Mesothelial cell of epicardium (in vitro differentiated cells): ENCODE data around the gene FAXDC2. TPM values are rescaled to one million over a fixed set of nuclear protein-coding genes. Genes with fewer than 3 reads are reported as not detected.

Experiments used
- DNase-seq, 2 experiments: peaks; one replicate each; pipeline ENCODE4 v3.0.0; 2021; ENCODE audit warnings: low spot score in 2 of 2; ENCODE audit not compliant: unreplicated experiment in 2 of 2
- H3K27ac Mint-ChIP-seq: 2 replicates; pipeline ENCODE4 v1.8.0; 2021; ENCODE audit warnings: mixed read lengths
- H3K27me3 Mint-ChIP-seq: 2 replicates; pipeline ENCODE4 v1.8.0; 2021; ENCODE audit warnings: low read depth, mixed read lengths
- H3K36me3 Mint-ChIP-seq: 2 replicates; pipeline ENCODE4 v1.8.0; 2021; ENCODE audit warnings: mixed read lengths
- H3K4me1 Mint-ChIP-seq: 2 replicates; pipeline ENCODE4 v1.8.0; 2021; ENCODE audit warnings: mixed read lengths
- H3K4me3 Mint-ChIP-seq: 2 replicates; pipeline ENCODE4 v1.8.0; 2021; ENCODE audit warnings: mild to moderate bottlenecking, moderate library complexity, mixed read lengths
- H3K9me3 Mint-ChIP-seq: 2 replicates; pipeline ENCODE4 v1.8.0; 2021; ENCODE audit warnings: mixed read lengths
- total RNA-seq: library from RNA; stranded (reverse); gene quantifications from 3 replicates; pipeline ENCODE4 v1.2.1, GENCODE V29; 2021
- TF ChIP-seq, protein P1 (sequence below): fragments of 200-600 bp; sonication (generic); IDR thresholded peaks from one replicate; pipeline ENCODE4 v1.5.0; 2021; ENCODE audit warnings: antibody characterized with exemption; ENCODE audit not compliant: unreplicated experiment

The FAXDC2 gene
- total RNA-seq, 1 donor from 2014 or later: 30.6 TPM

DNA sequence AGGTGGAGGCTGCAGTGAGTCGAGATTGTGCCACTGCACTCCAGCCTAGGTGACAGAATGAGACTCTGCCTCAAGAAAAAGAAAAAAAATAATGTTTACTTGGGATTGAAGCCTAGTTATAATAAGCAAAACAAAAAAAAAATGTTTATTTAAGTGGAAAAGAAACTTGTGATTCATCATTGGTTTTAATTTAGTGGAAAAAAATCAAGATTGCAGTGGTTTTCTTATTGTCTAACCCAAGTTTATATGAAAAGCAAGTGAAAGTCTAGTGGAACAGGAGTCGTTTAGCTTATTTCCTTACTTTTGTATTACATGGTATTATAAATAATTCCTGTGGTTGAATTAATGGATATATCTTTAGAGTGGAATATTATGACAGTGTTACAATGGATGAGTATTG, 16.4 kb upstream of the FAXDC2 start:
- no peak for DNase-seq
- Mint-ChIP-seq H3K27ac (no peak overlapping the region), H3K36me3 (peaks cover 49% of the 10 kb centered on the region)

DNA sequence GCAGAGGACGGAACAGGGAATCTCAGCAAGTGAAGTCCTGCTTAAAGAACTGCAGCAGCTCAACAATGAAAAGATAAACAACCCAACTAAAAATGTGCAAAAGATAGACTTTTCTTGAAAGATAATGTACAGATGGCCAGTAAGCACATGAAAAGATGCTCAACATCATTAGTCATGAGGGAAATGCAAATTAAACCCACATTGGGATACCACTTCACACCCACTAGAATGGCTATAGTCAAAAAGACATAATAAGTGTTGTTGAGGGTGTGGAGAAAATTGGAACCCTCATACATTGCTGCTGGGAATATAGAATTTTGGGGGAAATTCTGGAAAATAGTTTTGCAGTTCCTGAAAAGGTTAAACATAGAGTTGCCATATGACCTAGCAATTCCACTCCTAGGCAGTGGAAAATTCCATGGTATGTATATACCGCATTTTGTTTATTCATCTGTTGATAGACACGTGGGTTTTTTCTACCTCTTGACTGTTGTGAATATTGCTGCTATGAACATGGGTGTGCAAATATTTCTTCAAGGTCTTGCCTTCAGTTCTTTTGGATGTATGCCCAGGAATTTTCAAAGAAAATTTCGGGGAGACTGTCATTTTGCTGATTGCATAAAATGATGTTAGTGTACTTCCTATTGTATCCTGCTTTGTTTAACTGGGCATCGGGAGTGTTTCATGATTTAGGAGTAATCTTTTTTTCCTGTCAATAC, 15.2 kb upstream of the FAXDC2 start:
- Mint-ChIP-seq H3K4me1 (peaks cover 5% of the 10 kb centered on the region), H3K9me3 (no peaks in the 10 kb centered on the region), H3K27ac (no peak overlapping the region), H3K36me3 (peaks cover 39% of the 10 kb centered on the region), H3K27me3 (no peaks in the 10 kb centered on the region), H3K4me3 (no peak overlapping the region)
- no peak for DNase-seq
- TF ChIP-seq, protein P1, sequence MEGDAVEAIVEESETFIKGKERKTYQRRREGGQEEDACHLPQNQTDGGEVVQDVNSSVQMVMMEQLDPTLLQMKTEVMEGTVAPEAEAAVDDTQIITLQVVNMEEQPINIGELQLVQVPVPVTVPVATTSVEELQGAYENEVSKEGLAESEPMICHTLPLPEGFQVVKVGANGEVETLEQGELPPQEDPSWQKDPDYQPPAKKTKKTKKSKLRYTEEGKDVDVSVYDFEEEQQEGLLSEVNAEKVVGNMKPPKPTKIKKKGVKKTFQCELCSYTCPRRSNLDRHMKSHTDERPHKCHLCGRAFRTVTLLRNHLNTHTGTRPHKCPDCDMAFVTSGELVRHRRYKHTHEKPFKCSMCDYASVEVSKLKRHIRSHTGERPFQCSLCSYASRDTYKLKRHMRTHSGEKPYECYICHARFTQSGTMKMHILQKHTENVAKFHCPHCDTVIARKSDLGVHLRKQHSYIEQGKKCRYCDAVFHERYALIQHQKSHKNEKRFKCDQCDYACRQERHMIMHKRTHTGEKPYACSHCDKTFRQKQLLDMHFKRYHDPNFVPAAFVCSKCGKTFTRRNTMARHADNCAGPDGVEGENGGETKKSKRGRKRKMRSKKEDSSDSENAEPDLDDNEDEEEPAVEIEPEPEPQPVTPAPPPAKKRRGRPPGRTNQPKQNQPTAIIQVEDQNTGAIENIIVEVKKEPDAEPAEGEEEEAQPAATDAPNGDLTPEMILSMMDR: no peak

More for the DNA sequence above, 16.4 kb upstream of the FAXDC2 start:
- Mint-ChIP-seq H3K4me1 (no peaks in the 10 kb centered on the region), H3K27me3 (no peaks in the 10 kb centered on the region), H3K9me3 (no peaks in the 10 kb centered on the region), H3K4me3 (no peak overlapping the region)
- TF ChIP-seq, protein P1: no peak

DNA sequence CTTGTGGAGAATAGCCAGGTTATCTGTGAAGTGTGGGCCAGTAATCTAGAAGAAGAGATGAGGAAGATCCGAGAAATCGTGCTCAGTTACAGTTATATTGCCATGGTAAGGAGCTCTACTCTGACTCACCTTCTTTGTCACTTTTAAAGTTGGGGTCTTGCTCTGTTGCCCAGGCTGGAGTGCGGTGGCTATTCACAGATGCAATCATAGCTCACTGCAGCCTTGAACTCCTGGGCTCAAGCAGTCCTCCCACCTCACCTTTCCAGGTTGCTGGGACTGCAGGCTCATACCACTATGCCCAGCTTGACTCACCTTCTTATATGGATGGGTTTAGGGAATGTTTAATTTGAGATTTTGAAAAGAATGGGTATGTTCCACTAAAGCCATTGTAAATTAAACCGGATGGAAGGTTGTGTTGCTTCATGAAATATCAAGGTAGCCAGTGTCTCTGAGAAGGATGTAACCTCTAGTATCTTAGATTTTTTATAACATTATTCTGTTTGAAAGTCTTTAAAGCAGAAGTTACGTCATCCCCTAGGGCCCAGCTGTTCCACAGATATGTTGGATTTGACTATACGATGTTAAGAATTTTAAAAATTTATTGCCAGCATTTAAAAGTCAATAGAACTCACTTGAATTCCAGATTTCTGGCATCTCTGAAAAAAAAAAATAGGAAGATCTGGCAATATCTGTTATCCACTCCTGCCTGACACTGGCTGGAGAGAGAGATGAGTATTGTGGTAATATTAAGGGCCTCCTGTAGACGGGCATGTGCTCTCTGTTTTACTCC, 13.1 kb upstream of the FAXDC2 start:
- no peak overlapping the region for H3K4me3 Mint-ChIP-seq
- H3K27ac Mint-ChIP-seq: no peak overlapping the region
- TF ChIP-seq, protein P1: no peak
- peaks cover 19% of the 10 kb centered on the region for H3K4me1 Mint-ChIP-seq
- no peaks in the 10 kb centered on the region for H3K9me3 Mint-ChIP-seq
- H3K27me3 Mint-ChIP-seq: no peaks in the 10 kb centered on the region
- no peak for DNase-seq
- peaks cover 34% of the 10 kb centered on the region for H3K36me3 Mint-ChIP-seq

- TF ChIP-seq, protein P1: no peak
- no peak overlapping the region for H3K27ac Mint-ChIP-seq
- peaks cover 19% of the 10 kb centered on the region for H3K4me1 Mint-ChIP-seq
- H3K27me3 Mint-ChIP-seq: no peaks in the 10 kb centered on the region
- H3K36me3 Mint-ChIP-seq: peaks cover 34% of the 10 kb centered on the region
- no peak overlapping the region for H3K4me3 Mint-ChIP-seq
- DNase-seq: no peak
- no peaks in the 10 kb centered on the region for H3K9me3 Mint-ChIP-seq
Observed at GRCh38 chr5:154862766-154863165, 12.4 kb upstream of the FAXDC2 start.

- TF ChIP-seq, protein P1: no peak
- Mint-ChIP-seq H3K27ac (no peak overlapping the region), H3K4me1 (peaks cover 21% of the 10 kb centered on the region), H3K27me3 (no peaks in the 10 kb centered on the region), H3K36me3 (peaks cover 31% of the 10 kb centered on the region), H3K4me3 (no peak overlapping the region), H3K9me3 (no peaks in the 10 kb centered on the region)
- no peak for DNase-seq
Observed at GRCh38 chr5:154861946-154862345, 11.5 kb upstream of the FAXDC2 start.
